ENCODE data around the gene HSD11B1.

GRCh38 chr1:209655411-209656231 lies 49.0 kb upstream of the HSD11B1 start:
- TF ChIP-seq CTCF (IDR thresholded peaks at IDR 0.05) (no peak), PRDM15 (CRISPR knock-in tag; IDR thresholded peaks at IDR 0.05) (no peak), ATF1 (CRISPR knock-in tag; IDR thresholded peaks at IDR 0.05) (no peak), CBFB (CRISPR knock-in tag; IDR thresholded peaks at IDR 0.05; ENCODE audit: low read depth) (no peak), CREM (CRISPR knock-in tag; IDR thresholded peaks at IDR 0.05) (no peak), CREB1 (CRISPR knock-in tag; IDR thresholded peaks at IDR 0.05) (no peak), ARID4B (CRISPR knock-in tag; IDR thresholded peaks at IDR 0.05; ENCODE audit: borderline replicate concordance) (no peak), ZNF532 (CRISPR knock-in tag; IDR thresholded peaks at IDR 0.05; ENCODE audit: borderline replicate concordance) (no peak), NR1H2 (CRISPR knock-in tag; IDR thresholded peaks at IDR 0.05) (no peak), NR3C1 (CRISPR knock-in tag; conservative IDR thresholded peaks at IDR 0.05; ENCODE audit: low read depth) (no peak), RELA (CRISPR knock-in tag; IDR thresholded peaks at IDR 0.05; ENCODE audit: borderline replicate concordance) (no peak), SMAD3 (CRISPR knock-in tag; IDR thresholded peaks at IDR 0.05; ENCODE audit: borderline replicate concordance) (no peak), ZNF317 (CRISPR knock-in tag; IDR thresholded peaks at IDR 0.05; ENCODE audit: borderline replicate concordance, low read depth) (no peak)
